GM21423 (cell line): Measurements from ENCODE around the gene KCNC3.
"Not testable (repeated sequence)": the region's sequence is repeated elsewhere in the genome, so short reads cannot be mapped to it uniquely, and the experiment has no call there.

ENCODE experiments used
- ATAC-seq: cut with Tn5 transposase; IDR thresholded peaks from one replicate; pipeline ENCODE4 v1.9.1; 2021; ENCODE audit warnings: mild to moderate bottlenecking, moderate library complexity; ENCODE audit not compliant: unreplicated experiment

Gene KCNC3

GRCh38 chr19:50356691-50357177 lies 27.6 kb upstream of the KCNC3 start:
- no peak for ATAC-seq

- not testable (repeated sequence) for ATAC-seq
Measured at GRCh38 chr19:50353487-50353880, 24.3 kb upstream of the KCNC3 start.

GRCh38 chr19:50352242-50352641 lies 23.1 kb upstream of the KCNC3 start:
- no peak for ATAC-seq

- no peak for ATAC-seq
Measured at GRCh38 chr19:50349277-50350057, 20.3 kb upstream of the KCNC3 start.

GRCh38 chr19:50347089-50347581 lies 18.0 kb upstream of the KCNC3 start:
- ATAC-seq: peak; percentile 46

- ATAC-seq: peak; percentile 52
Measured at GRCh38 chr19:50344661-50345318, 15.6 kb upstream of the KCNC3 start.

GRCh38 chr19:50341091-50341564 lies 12.0 kb upstream of the KCNC3 start:
- peak; percentile 61 for ATAC-seq

- ATAC-seq: no peak
Measured at GRCh38 chr19:50340331-50340730, 11.2 kb upstream of the KCNC3 start.

- not testable (repeated sequence) for ATAC-seq
Measured at GRCh38 chr19:50337031-50337430, 7.9 kb upstream of the KCNC3 start.

- ATAC-seq: no peak
Measured at GRCh38 chr19:50334741-50335421, 5.7 kb upstream of the KCNC3 start.

- ATAC-seq: peak; percentile 19
Measured at GRCh38 chr19:50333737-50334617, 4.8 kb upstream of the KCNC3 start.

- ATAC-seq: peak; percentile 47
Measured at GRCh38 chr19:50333235-50333736, 4.1 kb upstream of the KCNC3 start.

GRCh38 chr19:50332244-50333038 lies 3.3 kb upstream of the KCNC3 start:
- ATAC-seq: no peak

- no peak for ATAC-seq
Measured at GRCh38 chr19:50331994-50332243, 2.7 kb upstream of the KCNC3 start.

- ATAC-seq: no peak
Measured at GRCh38 chr19:50331221-50331993, 2.2 kb upstream of the KCNC3 start.

GRCh38 chr19:50330365-50331078 lies 1.3 kb upstream of the KCNC3 start:
- peak; percentile 27 for ATAC-seq

- not testable (repeated sequence) for ATAC-seq
Measured at GRCh38 chr19:50329926-50330294, 733 bp upstream of the KCNC3 start.

GRCh38 chr19:50328873-50329145 lies 368 bp downstream of the KCNC3 start:
- ATAC-seq: peak; percentile 10
